ENCODE measurements around the gene MOXD1.

DNA sequence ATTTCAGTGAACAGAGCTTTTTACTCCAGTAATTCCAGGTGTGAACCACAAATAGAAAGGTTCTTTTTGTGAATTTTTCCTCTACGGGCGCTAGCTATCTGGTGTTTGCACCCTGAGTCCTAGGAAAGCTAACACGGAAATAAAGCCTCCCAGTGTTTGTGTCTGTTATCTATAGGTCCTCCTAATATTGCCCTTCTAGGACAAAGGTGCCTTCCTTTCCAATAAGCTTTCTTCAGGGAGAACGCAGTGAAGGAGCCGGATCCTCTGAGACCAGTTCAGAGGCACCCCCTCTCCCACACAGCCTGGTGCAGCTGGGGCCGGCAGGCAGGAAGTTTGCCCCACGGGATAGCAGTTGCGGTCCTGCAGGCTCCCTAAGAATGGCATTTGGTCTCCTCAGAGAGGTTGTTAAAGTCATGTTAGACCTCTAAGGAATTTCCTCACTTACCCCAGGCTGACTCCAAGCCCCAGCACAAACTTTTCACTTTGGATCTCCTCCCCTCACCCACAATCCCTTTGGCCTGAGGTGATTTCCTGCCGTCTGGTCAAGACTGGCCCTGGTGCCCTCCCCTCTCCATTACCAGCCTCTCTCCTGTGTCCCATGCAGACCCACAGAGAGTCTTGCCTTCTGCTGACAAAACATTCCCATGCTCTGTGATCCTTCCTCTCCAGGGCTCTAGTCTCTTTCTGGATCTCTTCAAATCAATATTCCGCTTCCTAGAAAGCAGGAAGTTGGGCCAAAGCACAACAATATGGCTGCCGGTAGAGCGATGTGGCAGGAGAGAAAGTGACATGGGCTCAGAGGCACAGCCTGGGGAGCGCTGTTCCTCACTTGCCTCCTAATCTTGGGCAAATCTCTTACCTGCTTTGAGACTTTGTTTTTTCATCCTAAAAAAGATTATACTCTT is 126.0 kb downstream of the MOXD1 start:
- TF ChIP-seq, protein P1, sequence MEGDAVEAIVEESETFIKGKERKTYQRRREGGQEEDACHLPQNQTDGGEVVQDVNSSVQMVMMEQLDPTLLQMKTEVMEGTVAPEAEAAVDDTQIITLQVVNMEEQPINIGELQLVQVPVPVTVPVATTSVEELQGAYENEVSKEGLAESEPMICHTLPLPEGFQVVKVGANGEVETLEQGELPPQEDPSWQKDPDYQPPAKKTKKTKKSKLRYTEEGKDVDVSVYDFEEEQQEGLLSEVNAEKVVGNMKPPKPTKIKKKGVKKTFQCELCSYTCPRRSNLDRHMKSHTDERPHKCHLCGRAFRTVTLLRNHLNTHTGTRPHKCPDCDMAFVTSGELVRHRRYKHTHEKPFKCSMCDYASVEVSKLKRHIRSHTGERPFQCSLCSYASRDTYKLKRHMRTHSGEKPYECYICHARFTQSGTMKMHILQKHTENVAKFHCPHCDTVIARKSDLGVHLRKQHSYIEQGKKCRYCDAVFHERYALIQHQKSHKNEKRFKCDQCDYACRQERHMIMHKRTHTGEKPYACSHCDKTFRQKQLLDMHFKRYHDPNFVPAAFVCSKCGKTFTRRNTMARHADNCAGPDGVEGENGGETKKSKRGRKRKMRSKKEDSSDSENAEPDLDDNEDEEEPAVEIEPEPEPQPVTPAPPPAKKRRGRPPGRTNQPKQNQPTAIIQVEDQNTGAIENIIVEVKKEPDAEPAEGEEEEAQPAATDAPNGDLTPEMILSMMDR (IDR thresholded peaks at IDR 0.05): no peak
- TF ChIP-seq POLR2A (IDR thresholded peaks at IDR 0.05): no peak
- TF ChIP-seq EP300 (IDR thresholded peaks at IDR 0.05): no peak

Measured in gastroesophageal sphincter (tissue), 3 donors.